H9 (cell line): ENCODE results near the gene ELFN1. TPM values are rescaled to one million over a fixed set of nuclear protein-coding genes. Genes with fewer than 3 reads are reported as not detected.

ENCODE experiments used
- DNase-seq: peaks from one replicate; pipeline ENCODE4 v3.0.0-alpha.2; 2017
- H2AFZ ChIP-seq: one replicate; pipeline ENCODE4 v1.6.1; 2013; ENCODE audit warnings: mild to moderate bottlenecking, low read length, control low read depth, moderate library complexity
- H2AK5ac ChIP-seq: 2 replicates; pipeline ENCODE4 v1.6.1; 2013; ENCODE audit warnings: low read length, control low read depth, mixed read lengths; ENCODE audit not compliant: insufficient read length
- H2BK120ac ChIP-seq: one replicate; pipeline ENCODE4 v1.6.1; 2013; ENCODE audit warnings: low read depth, mild to moderate bottlenecking, low read length, control low read depth, inconsistent platforms; ENCODE audit not compliant: poor library complexity, severe bottlenecking
- H2BK12ac ChIP-seq: 2 replicates; pipeline ENCODE4 v1.6.1; 2013; ENCODE audit warnings: low read length, control low read depth, mixed read lengths, low read depth; ENCODE audit not compliant: insufficient read length
- H2BK15ac ChIP-seq: 2 replicates; pipeline ENCODE4 v1.6.1; 2013; ENCODE audit warnings: low read depth, low read length, control low read depth
- H2BK20ac ChIP-seq: one replicate; pipeline ENCODE4 v1.6.1; 2013; ENCODE audit warnings: low read depth, mild to moderate bottlenecking, low read length, control low read depth, inconsistent platforms; ENCODE audit not compliant: poor library complexity, severe bottlenecking
- H2BK5ac ChIP-seq: 2 replicates; pipeline ENCODE4 v1.6.1; 2013; ENCODE audit warnings: low read length, control low read depth, mixed read lengths; ENCODE audit not compliant: insufficient read length
- H3K14ac ChIP-seq: 2 replicates; pipeline ENCODE4 v1.6.1; 2013; ENCODE audit warnings: low read length, control low read depth; ENCODE audit not compliant: insufficient read depth
- H3K18ac ChIP-seq: 2 replicates; pipeline ENCODE4 v1.6.1; 2013; ENCODE audit warnings: low read depth, mild to moderate bottlenecking, mixed read lengths, low read length, control low read depth; ENCODE audit not compliant: insufficient read length
- H3K23ac ChIP-seq: 2 replicates; pipeline ENCODE4 v1.6.1; 2013; ENCODE audit warnings: low read length, control low read depth, mixed read lengths, low read depth; ENCODE audit not compliant: insufficient read length
- H3K23me2 ChIP-seq: 2 replicates; pipeline ENCODE4 v1.6.1; 2013; ENCODE audit warnings: low read depth, mild to moderate bottlenecking, mixed read lengths, low read length, control low read depth; ENCODE audit not compliant: insufficient read length, poor library complexity, severe bottlenecking
- H3K27ac ChIP-seq: 2 replicates; pipeline ENCODE4 v1.5.1; 2013; ENCODE audit warnings: low read length, control low read depth, mixed read lengths, low read depth; ENCODE audit not compliant: insufficient read length
- H3K27me3 ChIP-seq: 2 replicates; pipeline ENCODE4 v1.6.1; 2013; ENCODE audit warnings: low read length, control low read depth, inconsistent platforms; ENCODE audit not compliant: insufficient read depth
- H3K4ac ChIP-seq: 2 replicates; pipeline ENCODE4 v1.6.1; 2013; ENCODE audit warnings: low read depth, mild to moderate bottlenecking, control low read depth, inconsistent platforms, low read length, moderate library complexity
- H3K4me1 ChIP-seq: 2 replicates; pipeline ENCODE4 v1.6.1; 2013; ENCODE audit warnings: low read length, control low read depth, inconsistent platforms; ENCODE audit not compliant: insufficient read depth
- H3K4me2 ChIP-seq: 2 replicates; pipeline ENCODE4 v1.6.1; 2013; ENCODE audit warnings: low read length, control low read depth, mixed read lengths; ENCODE audit not compliant: insufficient read length, insufficient read depth
- H3K56ac ChIP-seq: 2 replicates; pipeline ENCODE4 v1.6.1; 2013; ENCODE audit warnings: low read depth, mild to moderate bottlenecking, mixed read lengths, low read length, control low read depth; ENCODE audit not compliant: insufficient read length
- H3K79me1 ChIP-seq: 2 replicates; pipeline ENCODE4 v1.6.1; 2013; ENCODE audit warnings: low read depth, mild to moderate bottlenecking, moderate library complexity, low read length, control low read depth, inconsistent platforms; ENCODE audit not compliant: insufficient read depth, poor library complexity, severe bottlenecking
- H3K79me2 ChIP-seq: 2 replicates; pipeline ENCODE4 v1.6.1; 2013; ENCODE audit warnings: low read length, control low read depth, inconsistent platforms; ENCODE audit not compliant: insufficient read depth
- H3K9ac ChIP-seq: 2 replicates; pipeline ENCODE4 v1.6.1; 2013; ENCODE audit warnings: low read length, control low read depth, mixed read lengths; ENCODE audit not compliant: insufficient read length; ENCODE audit errors: extremely low read depth
- H3K9me3 ChIP-seq: one replicate; pipeline ENCODE4 v1.6.1; 2013; ENCODE audit warnings: low read depth, low read length, inconsistent platforms; ENCODE audit not compliant: control insufficient read depth
- H3T11ph ChIP-seq: one replicate; pipeline ENCODE4 v1.6.1; 2013; ENCODE audit warnings: mild to moderate bottlenecking, low read length, control low read depth, inconsistent platforms
- H4K20me1 ChIP-seq: one replicate; pipeline ENCODE4 v1.6.1; 2013; ENCODE audit not compliant: control insufficient read depth, insufficient read length, insufficient read depth
- H4K5ac ChIP-seq: 2 replicates; pipeline ENCODE4 v1.6.1; 2013; ENCODE audit warnings: low read depth, mild to moderate bottlenecking, mixed read lengths, low read length, control low read depth; ENCODE audit not compliant: insufficient read length
- H4K8ac ChIP-seq: replicated peaks from 2 replicates; pipeline ENCODE4 v1.6.1; 2013; ENCODE audit warnings: low read length, control low read depth, mixed read lengths, low read depth; ENCODE audit not compliant: insufficient read length
- H4K91ac ChIP-seq: 2 replicates; pipeline ENCODE4 v1.6.1; 2013; ENCODE audit warnings: low read depth, mild to moderate bottlenecking, moderate library complexity, mixed read lengths, low read length, control low read depth; ENCODE audit not compliant: insufficient read length
- H3K27ac Mint-ChIP-seq, 3 experiments: 2 replicates in 2 of 3; 3 replicates in 1 of 3; pipeline ENCODE4 v1.8.0; 2020 to 2021; ENCODE audit warnings: mixed read lengths in 3 of 3, mild to moderate bottlenecking in 1 of 3, moderate library complexity in 1 of 3
- H3K27me3 Mint-ChIP-seq: 2 replicates; pipeline ENCODE4 v1.8.0; 2021; ENCODE audit warnings: low read depth, mild to moderate bottlenecking, moderate library complexity, mixed read lengths
- H3K36me3 Mint-ChIP-seq, 3 experiments: 2 replicates in 2 of 3; 3 replicates in 1 of 3; pipeline ENCODE4 v1.8.0; 2020 to 2021; ENCODE audit warnings: low read depth in 3 of 3, mixed read lengths in 3 of 3; ENCODE audit not compliant: insufficient read depth in 1 of 3
- H3K4me1 Mint-ChIP-seq, 2 experiments: 2 replicates each; pipeline ENCODE4 v1.8.0; 2020; ENCODE audit warnings: mixed read lengths in 2 of 2
- H3K4me3 Mint-ChIP-seq, 2 experiments: 2 replicates in 1 of 2; 3 replicates in 1 of 2; pipeline ENCODE4 v1.8.0; 2020 to 2021; ENCODE audit warnings: mild to moderate bottlenecking in 2 of 2, mixed read lengths in 2 of 2, moderate library complexity in 1 of 2
- H3K9me3 Mint-ChIP-seq, 2 experiments: 2 replicates in 1 of 2; 3 replicates in 1 of 2; pipeline ENCODE4 v1.8.0; 2020; ENCODE audit warnings: mild to moderate bottlenecking in 2 of 2, mixed read lengths in 2 of 2, moderate library complexity in 1 of 2
- WGBS: extraction: QIAGEN DNeasy Blood & Tissue Kit; methylation state at CpG from one replicate; pipeline ENCODE4 v1.1.7; 2013; ENCODE audit warnings: missing lambda C conversion rate, low lambda C conversion rate, mixed read lengths; ENCODE audit not compliant: insufficient read length; ENCODE audit errors: extremely low coverage; 5-methylcytosine and 5-hydroxymethylcytosine counted together
- total RNA-seq: library from RNA; stranded (reverse); gene quantifications from 2 replicates; pipeline ENCODE4 v1.2.1, GENCODE V29; 2021
- TF ChIP-seq, protein P1 (sequence below): fragments of 200-600 bp; sonication (generic); conservative IDR thresholded peaks from 3 replicates; pipeline ENCODE4 v1.8.0; 2021; ENCODE audit warnings: antibody characterized with exemption, mild to moderate bottlenecking

The ELFN1 gene
- total RNA-seq, 1 experiment from 2014 or later, result 3.7 TPM

DNA sequence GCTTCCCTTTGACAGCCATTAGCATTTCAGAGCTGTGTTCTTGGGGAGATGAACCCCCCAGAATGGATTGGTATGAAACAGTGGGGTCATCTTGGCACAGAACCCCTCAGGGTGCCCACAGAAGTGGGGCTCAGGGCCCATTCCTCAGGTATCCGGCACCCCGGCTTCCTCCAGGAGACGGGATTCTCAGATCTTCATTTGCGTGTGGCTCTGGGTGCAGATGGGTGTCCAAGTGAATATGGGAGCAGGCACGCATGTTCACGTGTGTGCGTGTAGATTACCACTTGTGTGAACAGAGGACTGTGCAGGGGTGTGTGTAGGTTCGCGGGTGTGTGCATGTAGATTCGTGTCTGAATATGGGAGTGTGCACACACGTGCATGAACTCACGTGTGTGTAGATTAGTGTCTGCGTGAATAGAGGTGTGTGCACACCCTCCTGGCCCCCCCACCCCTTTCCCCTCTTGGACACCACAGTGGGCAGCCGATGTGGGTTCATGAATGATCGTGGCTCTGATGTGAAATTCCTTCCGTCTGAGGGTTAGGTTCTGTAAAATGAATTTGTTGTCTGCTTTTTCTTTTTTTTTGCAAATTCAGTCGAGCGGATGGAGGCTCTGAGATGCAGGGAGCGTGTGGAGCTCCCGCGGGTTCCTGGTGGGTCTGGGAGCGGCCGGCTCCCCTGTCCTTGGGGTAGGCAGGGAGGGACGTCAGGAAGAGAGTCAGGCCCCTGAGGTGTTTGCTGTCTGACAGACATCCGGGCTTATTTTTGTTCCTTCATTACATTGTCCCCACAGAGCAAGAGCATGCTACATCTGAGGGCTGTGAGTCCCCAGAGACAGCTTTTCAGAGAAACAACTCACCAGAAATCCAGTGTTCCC lies 7.4 kb downstream of the ELFN1 start:
- Histone ChIP-seq H3K23me2 (no peaks in the 10 kb centered on the region), H2BK5ac (no peak overlapping the region), H3T11ph (no peak overlapping the region), H3K4me1 (no peaks in the 10 kb centered on the region), H3K27ac (no peak overlapping the region), H3K79me2 (no peaks in the 10 kb centered on the region), H4K8ac (no peak overlapping the region), H4K20me1 (no peaks in the 10 kb centered on the region), H3K18ac (no peak overlapping the region), H3K56ac (no peak overlapping the region), H3K4ac (no peak overlapping the region), H3K9me3 (no peaks in the 10 kb centered on the region), H2BK12ac (no peak overlapping the region), H2BK120ac (no peak overlapping the region), H3K79me1 (no peaks in the 10 kb centered on the region), H3K14ac (no peak overlapping the region), H2AK5ac (no peak overlapping the region), H2AFZ (no peak overlapping the region), H2BK15ac (no peak overlapping the region), H4K5ac (no peak overlapping the region), H3K9ac (no peak overlapping the region), H2BK20ac (no peak overlapping the region), H3K23ac (no peak overlapping the region), H3K27me3 (no peaks in the 10 kb centered on the region), H3K4me2 (no peak overlapping the region), H4K91ac (no peak overlapping the region)
- H3K27me3 Mint-ChIP-seq, result peaks cover 46% of the 10 kb centered on the region
- TF ChIP-seq, protein P1, sequence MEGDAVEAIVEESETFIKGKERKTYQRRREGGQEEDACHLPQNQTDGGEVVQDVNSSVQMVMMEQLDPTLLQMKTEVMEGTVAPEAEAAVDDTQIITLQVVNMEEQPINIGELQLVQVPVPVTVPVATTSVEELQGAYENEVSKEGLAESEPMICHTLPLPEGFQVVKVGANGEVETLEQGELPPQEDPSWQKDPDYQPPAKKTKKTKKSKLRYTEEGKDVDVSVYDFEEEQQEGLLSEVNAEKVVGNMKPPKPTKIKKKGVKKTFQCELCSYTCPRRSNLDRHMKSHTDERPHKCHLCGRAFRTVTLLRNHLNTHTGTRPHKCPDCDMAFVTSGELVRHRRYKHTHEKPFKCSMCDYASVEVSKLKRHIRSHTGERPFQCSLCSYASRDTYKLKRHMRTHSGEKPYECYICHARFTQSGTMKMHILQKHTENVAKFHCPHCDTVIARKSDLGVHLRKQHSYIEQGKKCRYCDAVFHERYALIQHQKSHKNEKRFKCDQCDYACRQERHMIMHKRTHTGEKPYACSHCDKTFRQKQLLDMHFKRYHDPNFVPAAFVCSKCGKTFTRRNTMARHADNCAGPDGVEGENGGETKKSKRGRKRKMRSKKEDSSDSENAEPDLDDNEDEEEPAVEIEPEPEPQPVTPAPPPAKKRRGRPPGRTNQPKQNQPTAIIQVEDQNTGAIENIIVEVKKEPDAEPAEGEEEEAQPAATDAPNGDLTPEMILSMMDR, result no peak
- peaks cover 0 to 4% of the 10 kb centered on the region in 2 experiments; a peak in 1 of 4 replicates for H3K4me1 Mint-ChIP-seq
- no CpG with 5 or more reads among the region's 25 CpGs for WGBS
- peaks cover 0 to under 1% of the 10 kb centered on the region in 2 experiments; a peak in 2 of 5 replicates for H3K9me3 Mint-ChIP-seq
- peak overlapping the region in 1 of 3 experiments; percentile 27; a peak in 1 of 7 replicates for H3K27ac Mint-ChIP-seq
- peaks cover 0 to 2% (median 0%) of the 10 kb centered on the region in 3 experiments; a peak in 1 of 7 replicates for H3K36me3 Mint-ChIP-seq
- H3K4me3 Mint-ChIP-seq, result no peak overlapping the region
- DNase-seq, result no peak
